Activated naive CD8-positive, alpha-beta T cell treated with anti-CD3 and anti-CD28 coated beads for 36 hours (primary cell): ENCODE measurements around the gene MORC4. TPM values are rescaled to one million over a fixed set of nuclear protein-coding genes. Genes with fewer than 3 reads are reported as not detected.

Experiments used
- DNase-seq: peaks from one replicate; pipeline ENCODE4 v3.0.0; 2021
- H3K27ac Mint-ChIP-seq: one replicate; pipeline ENCODE4 v1.8.0; 2022; ENCODE audit warnings: mild to moderate bottlenecking, moderate library complexity, mixed read lengths
- H3K27me3 Mint-ChIP-seq: one replicate; pipeline ENCODE4 v1.8.0; 2022; ENCODE audit warnings: mild to moderate bottlenecking, mixed read lengths
- H3K36me3 Mint-ChIP-seq: one replicate; pipeline ENCODE4 v1.8.0; 2021; ENCODE audit warnings: mild to moderate bottlenecking, mixed read lengths
- H3K4me1 Mint-ChIP-seq: one replicate; pipeline ENCODE4 v1.8.0; 2021; ENCODE audit warnings: mixed read lengths
- H3K4me3 Mint-ChIP-seq: one replicate; pipeline ENCODE4 v1.8.0; 2022; ENCODE audit warnings: mild to moderate bottlenecking, moderate library complexity, mixed read lengths
- H3K9me3 Mint-ChIP-seq: one replicate; pipeline ENCODE4 v1.8.0; 2022; ENCODE audit warnings: mixed read lengths
- total RNA-seq, 2 experiments: library from RNA; stranded (reverse); gene quantifications; one replicate each; pipeline ENCODE4 v1.2.3, GENCODE V29; 2021

MORC4 gene
- total RNA-seq, 2 experiments from 2014 or later, result 8.8 to 9.4 TPM

GRCh38 chrX:106936246-106936645, 63.8 kb downstream of the MORC4 start:
- peaks cover 2% of the 10 kb centered on the region for H3K4me1 Mint-ChIP-seq
- H3K36me3 Mint-ChIP-seq, result no peaks in the 10 kb centered on the region

GRCh38 chrX:106935175-106935574, 64.8 kb downstream of the MORC4 start:
- Mint-ChIP-seq H3K27me3 (no peaks in the 10 kb centered on the region), H3K36me3 (no peaks in the 10 kb centered on the region), H3K9me3 (no peaks in the 10 kb centered on the region), H3K27ac (no peak overlapping the region), H3K4me3 (no peak overlapping the region), H3K4me1 (peaks cover 2% of the 10 kb centered on the region)
- DNase-seq, result no peak

More at GRCh38 chrX:106936246-106936645, 63.8 kb downstream of the MORC4 start:
- Mint-ChIP-seq H3K4me3 (no peak overlapping the region), H3K27ac (no peak overlapping the region), H3K9me3 (no peaks in the 10 kb centered on the region), H3K27me3 (no peaks in the 10 kb centered on the region)
- no peak for DNase-seq

- Mint-ChIP-seq H3K36me3 (no peaks in the 10 kb centered on the region), H3K27ac (no peak overlapping the region), H3K4me1 (peaks cover 2% of the 10 kb centered on the region), H3K9me3 (no peaks in the 10 kb centered on the region), H3K27me3 (no peaks in the 10 kb centered on the region), H3K4me3 (no peak overlapping the region)
- DNase-seq, result no peak
These were observed 66.5 kb downstream of the MORC4 start for GRCh38 chrX:106933538-106933961.

- no peak overlapping the region for H3K4me3 Mint-ChIP-seq
- no peaks in the 10 kb centered on the region for H3K27me3 Mint-ChIP-seq
- no peak for DNase-seq
- peaks cover 2% of the 10 kb centered on the region for H3K4me1 Mint-ChIP-seq
- no peak overlapping the region for H3K27ac Mint-ChIP-seq
- H3K9me3 Mint-ChIP-seq, result no peaks in the 10 kb centered on the region
- H3K36me3 Mint-ChIP-seq, result no peaks in the 10 kb centered on the region
These were observed 67.0 kb downstream of the MORC4 start for GRCh38 chrX:106932960-106933537.

- H3K36me3 Mint-ChIP-seq, result no peaks in the 10 kb centered on the region
- no peak overlapping the region for H3K4me3 Mint-ChIP-seq
- H3K27ac Mint-ChIP-seq, result no peak overlapping the region
- no peaks in the 10 kb centered on the region for H3K27me3 Mint-ChIP-seq
- H3K9me3 Mint-ChIP-seq, result no peaks in the 10 kb centered on the region
- no peak for DNase-seq
- H3K4me1 Mint-ChIP-seq, result peaks cover 2% of the 10 kb centered on the region
These were observed 67.5 kb downstream of the MORC4 start for GRCh38 chrX:106932492-106932923.

GRCh38 chrX:106931831-106932491, 68.1 kb downstream of the MORC4 start:
- Mint-ChIP-seq H3K27ac (no peak overlapping the region), H3K9me3 (no peaks in the 10 kb centered on the region), H3K27me3 (no peaks in the 10 kb centered on the region), H3K4me1 (peaks cover 2% of the 10 kb centered on the region), H3K36me3 (no peaks in the 10 kb centered on the region), H3K4me3 (no peak overlapping the region)
- no peak for DNase-seq

- Mint-ChIP-seq H3K36me3 (no peaks in the 10 kb centered on the region), H3K9me3 (no peaks in the 10 kb centered on the region), H3K4me1 (no peaks in the 10 kb centered on the region), H3K4me3 (no peak overlapping the region), H3K27ac (no peak overlapping the region), H3K27me3 (no peaks in the 10 kb centered on the region)
- no peak for DNase-seq
These were observed 71.8 kb downstream of the MORC4 start for GRCh38 chrX:106928227-106928626.

GRCh38 chrX:106927700-106928099, 72.3 kb downstream of the MORC4 start:
- H3K9me3 Mint-ChIP-seq, result no peaks in the 10 kb centered on the region
- DNase-seq, result no peak
- H3K4me3 Mint-ChIP-seq, result no peak overlapping the region
- H3K4me1 Mint-ChIP-seq, result no peaks in the 10 kb centered on the region
- no peaks in the 10 kb centered on the region for H3K36me3 Mint-ChIP-seq
- H3K27me3 Mint-ChIP-seq, result no peaks in the 10 kb centered on the region
- no peak overlapping the region for H3K27ac Mint-ChIP-seq

- no peaks in the 10 kb centered on the region for H3K27me3 Mint-ChIP-seq
- DNase-seq, result no peak
- no peaks in the 10 kb centered on the region for H3K9me3 Mint-ChIP-seq
- H3K4me3 Mint-ChIP-seq, result no peak overlapping the region
- no peaks in the 10 kb centered on the region for H3K4me1 Mint-ChIP-seq
- H3K36me3 Mint-ChIP-seq, result no peaks in the 10 kb centered on the region
- H3K27ac Mint-ChIP-seq, result no peak overlapping the region
These were observed 73.0 kb downstream of the MORC4 start for GRCh38 chrX:106927023-106927422.

GRCh38 chrX:106921637-106922036, 78.4 kb downstream of the MORC4 start:
- Mint-ChIP-seq H3K27me3 (no peaks in the 10 kb centered on the region), H3K4me1 (peaks cover 11% of the 10 kb centered on the region), H3K36me3 (no peaks in the 10 kb centered on the region)

GRCh38 chrX:106919932-106920452, 80.0 kb downstream of the MORC4 start, which contains the start of gene CLDN2:
TSS of gene CLDN2 (plus strand) at chrX:106920402. CDS start at chrX:106928229, 7,827 bp downstream.
- no peak for DNase-seq
- H3K9me3 Mint-ChIP-seq, result no peaks in the 10 kb centered on the region
- H3K4me3 Mint-ChIP-seq, result no peak within 1 kb of the TSS
- H3K4me1 Mint-ChIP-seq, result peaks cover 11% of the 10 kb centered on the region
- H3K36me3 Mint-ChIP-seq, result no peaks in the 10 kb centered on the region
- no peak within 1 kb of the TSS for H3K27ac Mint-ChIP-seq
- H3K27me3 Mint-ChIP-seq, result peaks cover 9% of the 10 kb centered on the region

More at GRCh38 chrX:106921637-106922036, 78.4 kb downstream of the MORC4 start:
- DNase-seq, result no peak
- H3K9me3 Mint-ChIP-seq, result no peaks in the 10 kb centered on the region
- no peak overlapping the region for H3K27ac Mint-ChIP-seq
- no peak overlapping the region for H3K4me3 Mint-ChIP-seq

- no peak overlapping the region for H3K4me3 Mint-ChIP-seq
- H3K27me3 Mint-ChIP-seq, result peaks cover 9% of the 10 kb centered on the region
- H3K4me1 Mint-ChIP-seq, result peaks cover 11% of the 10 kb centered on the region
- no peaks in the 10 kb centered on the region for H3K36me3 Mint-ChIP-seq
- H3K9me3 Mint-ChIP-seq, result no peaks in the 10 kb centered on the region
- H3K27ac Mint-ChIP-seq, result no peak overlapping the region
- no peak for DNase-seq
These were observed 82.0 kb downstream of the MORC4 start for GRCh38 chrX:106917830-106918500.

GRCh38 chrX:106912864-106913263, 87.1 kb downstream of the MORC4 start:
- Mint-ChIP-seq H3K36me3 (no peaks in the 10 kb centered on the region), H3K4me1 (peaks cover 8% of the 10 kb centered on the region), H3K4me3 (no peak overlapping the region), H3K9me3 (no peaks in the 10 kb centered on the region), H3K27me3 (peaks cover 9% of the 10 kb centered on the region), H3K27ac (no peak overlapping the region)
- DNase-seq, result no peak

GRCh38 chrX:106906361-106906760, 93.7 kb downstream of the MORC4 start:
- Mint-ChIP-seq H3K9me3 (no peaks in the 10 kb centered on the region), H3K27me3 (no peaks in the 10 kb centered on the region), H3K4me1 (no peaks in the 10 kb centered on the region), H3K27ac (no peak overlapping the region), H3K36me3 (no peaks in the 10 kb centered on the region), H3K4me3 (no peak overlapping the region)
- no peak for DNase-seq

GRCh38 chrX:106905064-106905708, 94.8 kb downstream of the MORC4 start:
- no peaks in the 10 kb centered on the region for H3K4me1 Mint-ChIP-seq
- H3K4me3 Mint-ChIP-seq, result no peak overlapping the region
- H3K27me3 Mint-ChIP-seq, result no peaks in the 10 kb centered on the region
- no peaks in the 10 kb centered on the region for H3K36me3 Mint-ChIP-seq
- no peak overlapping the region for H3K27ac Mint-ChIP-seq
- no peak for DNase-seq
- no peaks in the 10 kb centered on the region for H3K9me3 Mint-ChIP-seq
